GM12891 (cell line): ENCODE data around the gene SLC26A4.

Source experiments
- POLR2A ChIP-seq: IDR thresholded peaks from 2 replicates; pipeline ENCODE4 v1.6.1; 2011; ENCODE audit warnings: low read depth, low read length, control low read depth
- TAF1 ChIP-seq: IDR thresholded peaks from 2 replicates; pipeline ENCODE4 v1.6.1; 2011; ENCODE audit warnings: low read depth, low read length, control low read depth

DNA sequence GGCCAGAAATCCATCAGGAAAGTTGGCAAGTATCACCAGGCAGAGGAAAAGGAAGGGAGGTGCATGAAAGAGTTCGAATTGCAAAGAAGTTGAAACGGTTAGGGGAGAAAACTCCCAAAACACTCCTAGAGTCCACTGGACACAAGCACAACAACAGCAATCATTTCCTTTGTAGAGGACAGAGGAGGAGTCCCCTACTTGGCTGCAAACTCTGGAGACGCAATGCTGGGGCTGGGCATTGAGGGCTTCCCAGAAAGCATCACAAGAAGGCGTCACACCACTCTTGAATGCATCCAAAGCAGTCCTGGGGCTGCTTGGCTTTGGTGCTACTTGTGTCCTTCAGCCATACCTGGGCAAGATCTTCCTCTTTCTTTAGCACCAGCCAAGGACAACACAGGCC is 18.1 kb upstream of the SLC26A4 start:
- no peak for TF ChIP-seq POLR2A
- TF ChIP-seq TAF1: no peak
